ENCODE data around the gene PGBD4.
"Not testable (repeated sequence)": the region's sequence is repeated elsewhere in the genome, so short reads cannot be mapped to it uniquely, and the experiment has no call there.

The PGBD4 gene

GRCh38 chr15:34114215-34114614 lies 12.3 kb downstream of the PGBD4 start:
- no peak for DNase-seq (ENCODE audit: low read depth)

DNA sequence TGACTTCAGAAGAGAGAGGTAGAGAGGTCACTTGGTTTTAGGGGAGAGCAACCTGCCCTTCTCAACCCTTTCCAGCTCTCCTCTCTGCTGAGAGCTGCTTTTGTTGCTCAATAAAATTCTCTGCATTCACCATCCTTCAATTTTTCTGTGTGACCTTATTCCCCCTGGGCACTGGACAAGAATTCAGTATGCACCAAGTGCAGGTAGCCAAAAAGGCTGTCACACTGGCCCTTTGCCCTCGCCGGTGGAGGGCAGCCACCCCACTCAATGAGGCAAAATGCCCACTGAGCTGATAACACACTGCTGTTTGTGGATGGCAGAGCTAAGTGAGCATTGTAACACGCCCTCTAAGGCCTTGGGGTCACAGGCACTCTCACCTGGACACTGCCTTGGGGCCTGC lies 12.9 kb downstream of the PGBD4 start:
- DNase-seq (ENCODE audit: low read depth): no peak

DNA sequence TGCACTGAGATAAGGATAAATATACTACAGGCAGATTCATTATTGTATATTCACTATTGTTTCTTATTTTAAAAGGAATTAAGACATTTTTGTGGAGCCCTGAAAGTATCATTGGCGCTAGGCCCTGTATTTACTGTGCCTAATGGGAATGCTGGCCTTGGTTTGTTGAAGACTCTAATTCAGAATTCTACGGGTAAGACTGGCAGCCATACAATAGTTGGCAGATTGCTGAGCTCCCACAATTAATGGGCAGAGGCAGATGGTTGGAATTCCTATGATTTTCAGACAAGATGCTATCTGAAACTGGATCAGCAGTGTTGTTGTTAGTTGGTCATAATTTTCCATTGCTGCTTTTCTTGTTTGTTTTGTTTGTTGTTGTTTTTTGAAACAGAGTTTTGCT lies 14.7 kb downstream of the PGBD4 start:
- DNase-seq (ENCODE audit: low read depth): no peak

DNA sequence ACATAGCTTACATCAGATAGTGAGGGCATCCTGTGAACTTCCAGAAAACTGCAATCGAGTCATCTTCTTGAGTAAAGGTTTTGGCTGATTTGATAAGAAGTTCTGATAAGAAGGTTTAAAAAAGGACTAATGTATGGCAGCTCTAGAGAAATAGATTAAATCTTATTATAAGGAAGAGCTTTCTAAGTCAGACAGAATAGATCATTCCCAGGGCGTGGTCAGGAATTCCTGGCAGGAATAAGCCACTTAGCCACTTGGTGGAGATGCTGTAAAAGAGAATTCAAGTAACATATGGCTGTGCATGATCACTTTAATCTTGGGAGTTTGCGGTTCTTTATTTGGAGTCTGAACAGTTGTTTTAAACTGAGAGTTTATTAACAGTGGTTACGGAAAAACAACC lies 17.4 kb downstream of the PGBD4 start:
- DNase-seq (ENCODE audit: low read depth): no peak

DNA sequence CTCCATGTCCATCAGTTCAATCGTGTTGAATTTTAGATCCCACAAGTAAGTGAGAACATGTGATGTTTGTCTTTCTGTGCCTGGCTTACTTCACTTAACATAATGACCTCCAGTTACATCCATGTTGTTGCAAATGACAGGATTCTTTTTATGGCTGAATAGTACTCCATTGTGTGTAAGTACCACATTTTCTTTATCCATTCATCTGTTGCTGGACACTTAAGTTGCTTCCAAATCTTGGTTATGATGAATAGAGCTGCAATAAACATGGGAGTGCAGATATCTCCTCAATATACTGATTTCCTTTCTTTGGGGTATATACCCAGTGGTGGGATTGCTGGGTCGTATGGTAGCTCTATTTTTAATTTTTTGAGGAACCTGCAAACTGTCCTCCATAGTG lies 18.5 kb downstream of the PGBD4 start:
- not testable (repeated sequence) for DNase-seq (ENCODE audit: low read depth)

DNA sequence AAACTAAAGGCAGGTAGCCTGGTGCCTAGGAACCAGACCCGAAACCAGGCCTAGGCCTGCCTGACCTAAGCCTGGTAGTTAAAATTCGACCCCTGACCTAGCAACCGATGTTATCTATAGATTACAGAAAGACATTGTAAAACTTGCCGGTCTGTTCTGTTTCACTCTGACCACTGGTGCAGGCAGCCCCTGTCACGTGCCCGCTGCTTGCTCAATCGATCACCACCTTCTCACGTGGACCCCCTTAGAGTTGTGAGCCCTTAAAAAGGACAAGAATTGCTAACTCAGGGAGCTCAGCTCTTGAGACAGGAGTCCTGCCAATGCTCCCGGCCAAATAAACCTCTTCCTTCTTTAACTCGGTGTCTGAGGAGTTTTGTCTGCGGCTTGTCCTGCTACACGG lies 19.9 kb downstream of the PGBD4 start:
- not testable (repeated sequence) for DNase-seq (ENCODE audit: low read depth)

GRCh38 chr15:34122771-34123183 lies 20.9 kb downstream of the PGBD4 start:
- peak; percentile 21 for DNase-seq (ENCODE audit: low read depth)

GRCh38 chr15:34124651-34125050 lies 22.8 kb downstream of the PGBD4 start:
- DNase-seq (ENCODE audit: low read depth): no peak

DNA sequence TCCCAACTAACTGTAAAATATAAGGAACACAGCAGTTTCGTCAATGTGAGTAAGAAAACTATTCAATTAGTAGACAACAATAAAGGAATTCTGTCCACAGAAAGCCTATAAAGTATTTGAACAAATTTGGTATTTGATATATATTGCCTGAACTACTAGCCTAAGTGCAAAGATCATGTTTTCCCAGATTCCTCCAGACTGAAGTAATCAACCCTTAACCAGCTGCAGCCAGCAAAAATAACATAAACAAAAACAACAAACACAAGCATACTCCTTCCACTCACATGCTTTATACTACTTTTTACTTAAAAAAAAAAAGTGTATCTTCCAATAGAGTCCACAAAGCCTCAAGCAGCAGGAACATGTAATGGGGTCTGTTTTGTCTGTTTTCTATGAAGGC lies 24.1 kb downstream of the PGBD4 start:
- DNase-seq (ENCODE audit: low read depth): no peak

DNA sequence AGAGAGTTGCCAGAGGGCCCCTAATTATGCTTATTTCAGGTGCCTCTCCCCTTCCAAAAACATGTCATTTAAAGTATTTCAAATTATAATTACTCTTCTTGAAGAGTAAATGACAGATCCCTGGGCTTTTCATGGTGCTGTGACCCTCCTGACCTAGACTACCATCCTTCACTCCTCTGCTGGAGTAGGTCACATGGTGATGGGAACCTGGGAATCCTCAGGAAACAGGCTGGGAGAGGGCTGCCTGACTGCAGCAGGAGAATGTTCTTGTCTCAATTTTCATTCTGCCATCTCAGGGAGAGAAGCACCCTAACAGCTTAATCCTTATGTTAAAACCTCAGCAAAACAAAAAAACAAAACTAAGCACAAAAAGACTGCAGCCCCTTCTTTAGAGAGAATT lies 24.6 kb downstream of the PGBD4 start:
- no peak for DNase-seq (ENCODE audit: low read depth)

DNA sequence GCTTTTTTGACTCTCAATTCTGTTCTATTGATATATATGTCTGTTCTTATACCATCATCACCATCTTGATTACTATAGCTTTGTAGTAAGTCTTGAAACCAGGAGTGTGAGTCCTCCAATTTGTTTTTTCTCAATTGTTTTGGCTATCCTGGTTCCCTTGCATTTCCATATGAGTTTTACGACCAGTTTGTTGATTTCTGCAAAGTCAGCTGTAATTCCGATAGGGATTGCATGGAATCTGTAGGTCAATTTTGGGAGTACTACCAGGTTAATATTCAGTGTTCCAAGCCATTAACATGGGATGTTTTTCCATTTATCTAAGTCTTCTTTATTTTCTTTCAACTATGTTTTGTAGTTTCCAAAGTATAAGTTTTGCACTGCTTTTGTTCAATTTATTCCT lies 27.0 kb downstream of the PGBD4 start:
- DNase-seq (ENCODE audit: low read depth): no peak

DNA sequence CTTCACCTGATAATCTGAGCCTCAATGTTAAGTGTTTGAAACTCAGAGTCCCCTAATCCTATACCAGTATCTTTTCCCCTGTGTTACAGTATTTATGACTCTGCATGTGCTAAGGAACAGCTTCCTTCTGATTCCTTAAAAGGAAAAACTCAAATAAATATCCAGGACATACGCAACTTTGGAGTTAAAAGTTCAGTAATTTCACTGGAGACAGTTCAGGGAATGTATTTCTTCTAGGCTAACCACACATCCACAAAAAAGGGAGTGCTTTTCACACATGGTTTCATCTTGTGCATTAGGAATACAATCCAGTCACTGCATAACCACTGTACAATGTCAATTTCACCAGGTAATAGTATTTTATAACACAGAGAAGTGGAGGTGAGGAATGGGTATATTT lies 31.0 kb downstream of the PGBD4 start:
- DNase-seq (ENCODE audit: low read depth): no peak

DNA sequence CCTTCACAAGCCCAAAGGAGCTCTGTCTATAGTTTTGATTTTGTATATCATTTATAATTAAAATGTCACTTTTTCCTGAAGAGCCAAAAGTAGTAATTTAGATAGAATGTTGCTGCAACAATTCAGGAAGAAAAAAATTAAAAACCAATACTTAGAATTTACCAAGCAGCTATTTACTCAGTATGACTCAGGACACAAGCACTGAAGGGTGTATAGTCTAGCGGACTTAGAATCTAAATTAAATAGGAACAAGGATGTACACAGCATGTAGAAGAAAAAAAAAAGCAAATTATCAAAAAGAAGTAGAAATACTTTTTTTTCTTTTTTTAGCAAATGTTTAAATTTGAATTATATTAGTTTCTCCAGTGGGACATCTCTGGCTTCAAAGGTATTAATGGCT lies 31.6 kb downstream of the PGBD4 start:
- DNase-seq (ENCODE audit: low read depth): no peak

GRCh38 chr15:34147371-34148140 lies 45.7 kb downstream of the PGBD4 start:
- DNase-seq (ENCODE audit: low read depth): no peak

GRCh38 chr15:34154725-34155204 lies 52.9 kb downstream of the PGBD4 start:
- no peak for DNase-seq (ENCODE audit: low read depth)

DNA sequence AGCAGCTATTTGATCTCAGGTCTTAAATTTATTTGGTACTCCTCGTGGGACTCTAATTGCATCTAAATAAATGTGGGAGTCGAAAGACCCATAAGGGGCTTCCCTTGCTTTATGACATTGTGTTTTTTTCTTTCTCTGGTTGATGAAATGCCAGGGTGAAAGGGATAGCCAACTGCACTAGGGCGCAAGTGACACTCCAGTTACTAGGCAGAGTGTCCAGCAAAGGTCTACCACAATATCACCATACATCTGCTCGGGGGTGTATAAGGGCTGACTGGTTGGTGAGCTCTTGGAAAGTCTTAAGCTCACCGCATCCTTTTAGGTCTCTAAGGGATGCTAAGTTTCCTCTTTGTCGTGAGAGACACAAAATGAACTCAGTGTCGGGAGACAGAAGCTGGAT lies 54.0 kb downstream of the PGBD4 start:
- no peak for DNase-seq (ENCODE audit: low read depth)

All from fibroblast of the conjunctiva (primary cell).